ENCODE results near the gene AP1B1. TPM values are rescaled to one million over a fixed set of nuclear protein-coding genes. Genes with fewer than 3 reads are reported as not detected.
"Not testable (repeated sequence)": the region's sequence is repeated elsewhere in the genome, so short reads cannot be mapped to it uniquely, and the experiment has no call there.

Gene AP1B1
- polyA plus RNA-seq, 2 of the 4 experiments (the other 2 are of a cell fraction): 22.5 to 27.0 TPM

DNA sequence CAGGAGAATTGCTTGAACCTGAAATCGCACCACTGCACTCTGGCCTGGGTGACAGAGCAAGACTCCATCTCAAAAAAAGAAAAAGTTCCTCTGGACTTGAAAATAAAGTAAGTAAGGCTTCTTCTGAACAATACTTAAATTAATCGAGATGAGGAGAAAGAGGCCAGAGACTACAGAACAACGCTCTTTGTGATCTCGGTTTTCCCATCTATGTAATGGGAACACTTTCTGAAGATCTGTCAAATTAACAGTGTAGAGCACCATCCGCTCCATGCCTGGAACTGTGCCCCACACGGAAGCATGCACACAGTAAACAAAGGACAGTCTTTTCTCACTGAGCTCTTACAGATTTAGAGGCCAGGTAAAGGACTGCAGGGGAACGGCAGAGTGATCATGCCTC lies 9.1 kb downstream of the AP1B1 start:
- no peak for ATAC-seq

DNA sequence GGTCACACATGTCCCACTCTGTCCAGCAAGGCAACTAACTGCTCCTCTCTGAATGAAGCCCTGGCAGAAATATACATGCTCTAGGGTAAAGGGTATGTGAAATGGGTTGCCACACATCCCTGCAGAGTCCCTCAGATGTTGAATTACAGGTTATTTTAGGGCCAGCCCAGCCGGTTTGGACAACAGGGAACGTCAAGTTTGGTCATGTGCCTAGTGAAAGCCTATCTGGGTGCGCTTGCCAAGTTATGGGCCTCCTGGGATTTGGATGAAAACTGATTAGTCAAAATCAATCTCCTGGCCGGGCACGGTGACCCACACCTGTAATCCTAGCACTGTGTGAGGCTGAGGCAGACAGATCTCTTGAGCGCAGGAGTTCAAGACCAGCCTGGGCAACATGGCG lies 10.4 kb downstream of the AP1B1 start:
- Histone ChIP-seq H3K9me3 (no peaks in the 10 kb centered on the region), H3K27ac (no peak overlapping the region), H3K4me3 (no peak overlapping the region), H3K4me2 (no peak overlapping the region), H3K4me1 (peaks cover 6% of the 10 kb centered on the region; the same call in 2 of the 3 replicates)
- DNase-seq (ENCODE audit: low read depth in 1 of 2, low spot score in 1 of 2) (no peak), ATAC-seq (no peak), FAIRE-seq (no peak)
- CTCF ChIA-PET: no interaction called here
- WGBS (ENCODE audit: missing lambda C conversion rate): 90% methylated on average over 2 of the region's 7 CpGs
- POLR2A ChIA-PET: no interaction called here
- TF ChIP-seq ZNF302 (CRISPR knock-in tag; IDR thresholded peaks at IDR 0.05) (no peak), NPAS2 (CRISPR knock-in tag; IDR thresholded peaks at IDR 0.05; ENCODE audit: borderline replicate concordance) (no peak), FOXS1 (CRISPR knock-in tag; IDR thresholded peaks at IDR 0.05) (no peak), FOSL2 (IDR thresholded peaks at IDR 0.05) (no peak), FOSL2 (CRISPR knock-in tag; IDR thresholded peaks at IDR 0.05) (no peak), KDM5A (IDR thresholded peaks at IDR 0.05) (no peak), JUN (IDR thresholded peaks at IDR 0.05) (no peak), EP300 (IDR thresholded peaks at IDR 0.05) (no peak), CBX8 (IDR thresholded peaks at IDR 0.05) (no peak), CHD4 (IDR thresholded peaks at IDR 0.05; ENCODE audit: borderline replicate concordance) (no peak)
- TF ChIP-seq, protein P1, sequence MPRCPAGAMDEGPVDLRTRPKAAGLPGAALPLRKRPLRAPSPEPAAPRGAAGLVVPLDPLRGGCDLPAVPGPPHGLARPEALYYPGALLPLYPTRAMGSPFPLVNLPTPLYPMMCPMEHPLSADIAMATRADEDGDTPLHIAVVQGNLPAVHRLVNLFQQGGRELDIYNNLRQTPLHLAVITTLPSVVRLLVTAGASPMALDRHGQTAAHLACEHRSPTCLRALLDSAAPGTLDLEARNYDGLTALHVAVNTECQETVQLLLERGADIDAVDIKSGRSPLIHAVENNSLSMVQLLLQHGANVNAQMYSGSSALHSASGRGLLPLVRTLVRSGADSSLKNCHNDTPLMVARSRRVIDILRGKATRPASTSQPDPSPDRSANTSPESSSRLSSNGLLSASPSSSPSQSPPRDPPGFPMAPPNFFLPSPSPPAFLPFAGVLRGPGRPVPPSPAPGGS (IDR thresholded peaks at IDR 0.05): no peak

More for the DNA sequence above, 9.1 kb downstream of the AP1B1 start:
- ChIA-PET POLR2A (no interaction called here), CTCF (no interaction called here)
- no peak overlapping the region for H3K27ac ChIP-seq
- peaks cover 6% of the 10 kb centered on the region; the same call in 2 of the 3 replicates for H3K4me1 ChIP-seq
- no peak for DNase-seq (ENCODE audit: low read depth in 1 of 2, low spot score in 1 of 2)
- no peak for TF ChIP-seq GATA3 (IDR thresholded peaks at IDR 0.05; ENCODE audit: borderline replicate concordance)
- TF ChIP-seq, protein P2, sequence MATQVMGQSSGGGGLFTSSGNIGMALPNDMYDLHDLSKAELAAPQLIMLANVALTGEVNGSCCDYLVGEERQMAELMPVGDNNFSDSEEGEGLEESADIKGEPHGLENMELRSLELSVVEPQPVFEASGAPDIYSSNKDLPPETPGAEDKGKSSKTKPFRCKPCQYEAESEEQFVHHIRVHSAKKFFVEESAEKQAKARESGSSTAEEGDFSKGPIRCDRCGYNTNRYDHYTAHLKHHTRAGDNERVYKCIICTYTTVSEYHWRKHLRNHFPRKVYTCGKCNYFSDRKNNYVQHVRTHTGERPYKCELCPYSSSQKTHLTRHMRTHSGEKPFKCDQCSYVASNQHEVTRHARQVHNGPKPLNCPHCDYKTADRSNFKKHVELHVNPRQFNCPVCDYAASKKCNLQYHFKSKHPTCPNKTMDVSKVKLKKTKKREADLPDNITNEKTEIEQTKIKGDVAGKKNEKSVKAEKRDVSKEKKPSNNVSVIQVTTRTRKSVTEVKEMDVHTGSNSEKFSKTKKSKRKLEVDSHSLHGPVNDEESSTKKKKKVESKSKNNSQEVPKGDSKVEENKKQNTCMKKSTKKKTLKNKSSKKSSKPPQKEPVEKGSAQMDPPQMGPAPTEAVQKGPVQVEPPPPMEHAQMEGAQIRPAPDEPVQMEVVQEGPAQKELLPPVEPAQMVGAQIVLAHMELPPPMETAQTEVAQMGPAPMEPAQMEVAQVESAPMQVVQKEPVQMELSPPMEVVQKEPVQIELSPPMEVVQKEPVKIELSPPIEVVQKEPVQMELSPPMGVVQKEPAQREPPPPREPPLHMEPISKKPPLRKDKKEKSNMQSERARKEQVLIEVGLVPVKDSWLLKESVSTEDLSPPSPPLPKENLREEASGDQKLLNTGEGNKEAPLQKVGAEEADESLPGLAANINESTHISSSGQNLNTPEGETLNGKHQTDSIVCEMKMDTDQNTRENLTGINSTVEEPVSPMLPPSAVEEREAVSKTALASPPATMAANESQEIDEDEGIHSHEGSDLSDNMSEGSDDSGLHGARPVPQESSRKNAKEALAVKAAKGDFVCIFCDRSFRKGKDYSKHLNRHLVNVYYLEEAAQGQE (IDR thresholded peaks at IDR 0.05): no peak
- TF ChIP-seq ZNF302 (CRISPR knock-in tag; IDR thresholded peaks at IDR 0.05): no peak
- TF ChIP-seq KDM1A (IDR thresholded peaks at IDR 0.05; ENCODE audit: low read depth): no peak
- TF ChIP-seq NR3C1 (IDR thresholded peaks at IDR 0.05): no peak
- TF ChIP-seq, protein P3, sequence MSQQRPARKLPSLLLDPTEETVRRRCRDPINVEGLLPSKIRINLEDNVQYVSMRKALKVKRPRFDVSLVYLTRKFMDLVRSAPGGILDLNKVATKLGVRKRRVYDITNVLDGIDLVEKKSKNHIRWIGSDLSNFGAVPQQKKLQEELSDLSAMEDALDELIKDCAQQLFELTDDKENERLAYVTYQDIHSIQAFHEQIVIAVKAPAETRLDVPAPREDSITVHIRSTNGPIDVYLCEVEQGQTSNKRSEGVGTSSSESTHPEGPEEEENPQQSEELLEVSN (IDR thresholded peaks at IDR 0.05; ENCODE audit: borderline replicate concordance, low read depth): no peak
- no peak for TF ChIP-seq EP300 (IDR thresholded peaks at IDR 0.05)
- TF ChIP-seq, protein P4, sequence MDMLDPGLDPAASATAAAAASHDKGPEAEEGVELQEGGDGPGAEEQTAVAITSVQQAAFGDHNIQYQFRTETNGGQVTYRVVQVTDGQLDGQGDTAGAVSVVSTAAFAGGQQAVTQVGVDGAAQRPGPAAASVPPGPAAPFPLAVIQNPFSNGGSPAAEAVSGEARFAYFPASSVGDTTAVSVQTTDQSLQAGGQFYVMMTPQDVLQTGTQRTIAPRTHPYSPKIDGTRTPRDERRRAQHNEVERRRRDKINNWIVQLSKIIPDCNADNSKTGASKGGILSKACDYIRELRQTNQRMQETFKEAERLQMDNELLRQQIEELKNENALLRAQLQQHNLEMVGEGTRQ (IDR thresholded peaks at IDR 0.05): no peak
- TF ChIP-seq NPAS2 (CRISPR knock-in tag; IDR thresholded peaks at IDR 0.05; ENCODE audit: borderline replicate concordance): no peak
- no peak for TF ChIP-seq RNF2 (IDR thresholded peaks at IDR 0.05; ENCODE audit: borderline replicate concordance, low read depth)
- no peak for TF ChIP-seq TP53 (CRISPR knock-in tag; IDR thresholded peaks at IDR 0.05)
- TF ChIP-seq CBX8 (IDR thresholded peaks at IDR 0.05): no peak
- no peak for TF ChIP-seq RFX5 (IDR thresholded peaks at IDR 0.05)
- H3K4me2 ChIP-seq: no peak overlapping the region
- no peaks in the 10 kb centered on the region for H3K9me3 ChIP-seq
- FAIRE-seq: no peak
- WGBS (ENCODE audit: missing lambda C conversion rate): 91% methylated on average over 7 of the region's 7 CpGs
- no peak overlapping the region for H3K4me3 ChIP-seq

DNA sequence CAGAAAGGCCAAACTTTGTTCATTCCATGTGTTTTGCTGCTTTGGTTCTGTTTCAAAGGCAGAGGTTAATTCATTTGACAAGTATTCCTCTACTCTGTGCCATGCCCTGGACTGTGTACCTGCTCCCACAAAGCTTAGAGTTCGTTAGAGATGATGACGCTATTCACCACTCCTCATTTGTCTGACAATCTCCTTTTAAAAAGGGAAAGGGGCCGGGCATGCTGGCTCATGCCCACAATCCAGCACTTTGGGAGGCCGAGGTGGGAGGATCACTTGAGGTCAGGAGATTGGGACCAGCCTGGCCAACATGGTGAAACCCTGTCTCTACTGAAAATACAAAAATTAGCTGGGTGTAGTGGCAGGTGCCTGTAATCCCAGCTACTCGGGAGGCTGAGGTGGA lies 11.7 kb downstream of the AP1B1 start:
- POLR2A ChIA-PET; H3K27ac ChIP-seq; H3K4me1 ChIP-seq; H3K4me3 ChIP-seq; DNase-seq (ENCODE audit: low read depth in 1 of 2, low spot score in 1 of 2); FAIRE-seq; H3K9me3 ChIP-seq; H3K4me2 ChIP-seq; ATAC-seq: not testable (repeated sequence)
- WGBS (ENCODE audit: missing lambda C conversion rate): 96% methylated on average over 5 of the region's 5 CpGs
- CTCF ChIA-PET: interaction anchor here (1.5 kb wide), 1 partner anchor 177 kb away, joined by 3 read pairs; the partner anchor contains the start of gene THOC5

All from A549 (cell line).